Stimulated activated CD4-positive, alpha-beta T cell treated with anti-CD3 and anti-CD28 coated beads, Interleukin-1b, Interleukin-23, amount 100 ng/mL, for 48 hours (primary cell): ENCODE measurements around the gene TOGARAM1.

ENCODE experiments used
- DNase-seq: peaks from one replicate; pipeline ENCODE4 v3.0.0-alpha.2; 2020

TOGARAM1 gene

DNA sequence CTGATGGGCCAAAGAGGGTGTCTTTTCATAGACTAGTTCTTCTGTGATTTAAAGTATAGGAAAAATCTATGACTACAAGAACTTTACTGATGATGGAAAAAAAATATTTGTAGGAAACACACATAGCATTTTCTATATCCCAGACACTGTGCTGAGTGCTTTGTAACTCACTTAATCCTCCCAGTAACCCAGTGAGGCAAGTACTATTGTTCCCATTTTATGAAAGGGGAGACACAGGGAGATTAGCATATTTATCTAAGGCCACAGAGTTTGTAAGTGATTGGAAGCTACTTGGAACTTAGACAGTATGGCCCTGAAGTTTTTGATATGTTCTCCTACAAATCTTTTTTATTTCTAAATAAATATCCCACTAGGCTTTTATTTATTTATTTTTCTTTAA, 141.8 kb downstream of the TOGARAM1 start:
- DNase-seq, result no peak

DNA sequence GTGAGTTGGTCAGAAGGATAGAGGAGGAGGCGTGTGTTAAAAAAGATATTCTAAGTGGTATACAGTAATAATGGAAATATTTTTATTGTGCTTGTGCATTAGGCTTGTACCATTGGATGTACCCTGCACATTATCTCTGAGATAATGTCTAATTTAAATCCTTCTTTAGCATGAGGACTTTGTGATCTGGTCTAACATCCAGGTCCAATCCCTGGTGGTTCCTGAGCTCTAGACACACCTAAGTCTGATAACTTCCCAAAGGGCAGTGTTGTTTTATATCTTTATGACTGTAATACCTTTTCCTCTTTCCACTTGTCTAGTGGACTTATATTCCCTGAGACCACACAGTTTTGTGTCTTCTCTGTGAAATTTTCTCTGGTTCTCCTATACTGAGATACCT, 142.6 kb downstream of the TOGARAM1 start:
- DNase-seq, result no peak

DNA sequence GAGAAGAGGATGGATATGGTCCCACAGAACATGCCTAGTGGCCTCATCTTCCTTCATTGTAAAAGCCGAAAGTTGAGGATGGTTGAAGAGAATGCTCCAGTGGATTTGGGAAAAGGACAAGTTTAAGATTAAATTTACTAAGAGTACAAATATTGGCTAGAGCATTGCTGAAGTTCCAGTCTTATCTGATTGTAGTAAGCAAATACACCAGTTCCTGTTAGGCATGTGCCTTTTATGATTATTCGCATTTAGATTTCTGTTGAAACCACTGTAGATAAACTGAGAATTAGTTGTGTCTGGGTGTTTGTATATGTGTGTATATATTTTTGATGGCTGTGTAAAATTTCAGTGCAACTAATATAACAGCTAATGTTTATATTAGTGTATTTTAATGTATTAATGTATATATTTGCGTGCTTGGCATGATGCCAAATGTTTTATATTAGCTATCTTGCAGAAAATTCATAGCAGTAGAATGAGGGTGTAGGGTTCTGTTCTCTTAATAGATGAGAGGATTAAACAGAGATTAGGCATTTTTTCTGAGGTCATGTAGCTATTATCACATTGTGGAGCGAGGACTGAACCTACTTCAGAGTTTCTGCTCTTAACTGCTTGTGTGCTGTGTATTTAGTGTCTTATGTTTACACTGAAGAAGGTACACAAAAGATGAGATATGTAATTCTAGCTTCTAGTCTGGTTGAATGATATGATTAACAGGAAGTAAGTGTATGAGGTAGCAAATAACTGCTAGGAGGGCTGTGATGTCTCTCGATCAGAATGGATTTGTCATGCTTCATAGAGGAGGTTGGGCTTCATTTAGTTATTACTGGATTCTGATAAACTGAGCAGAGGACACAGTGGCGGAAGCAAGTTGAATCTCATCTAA, 151.1 kb downstream of the TOGARAM1 start:
- DNase-seq, result no peak

DNA sequence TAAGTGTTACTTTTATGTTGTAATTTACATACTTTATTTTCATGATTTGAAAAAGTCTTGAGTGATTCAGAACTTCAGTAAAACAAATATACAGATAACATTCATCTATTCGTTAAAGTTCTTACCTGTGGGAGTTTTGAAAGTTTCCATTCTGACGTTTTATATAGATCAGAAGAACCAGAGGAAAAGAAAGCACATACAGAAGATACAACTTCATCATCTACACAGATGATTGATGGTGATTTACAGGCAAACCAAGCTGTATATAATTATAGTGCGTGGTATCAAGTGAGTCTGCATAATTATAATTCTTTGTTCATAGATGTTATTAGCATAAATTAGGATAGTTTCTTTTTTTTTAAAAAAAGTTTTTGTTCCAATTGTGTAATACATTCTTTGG, 152.3 kb downstream of the TOGARAM1 start:
- no peak for DNase-seq

DNA sequence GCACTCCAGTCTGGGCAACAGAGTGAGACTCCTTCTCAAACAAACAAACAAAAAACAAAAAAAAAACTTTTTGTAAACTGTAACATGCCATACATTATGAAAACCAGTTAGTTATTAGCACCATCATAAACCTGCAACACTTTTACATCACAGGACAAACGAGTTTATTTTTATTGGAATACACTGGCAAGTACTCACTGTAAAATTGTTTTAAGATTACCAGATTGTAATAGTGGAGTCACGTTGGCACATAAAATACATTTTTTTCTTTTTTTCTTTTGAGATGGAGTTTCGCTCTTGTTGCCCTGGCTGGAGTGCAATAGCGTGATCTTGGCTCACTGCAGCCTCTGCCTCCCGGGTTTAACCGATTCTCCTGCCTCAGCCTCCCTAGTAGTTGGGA, 156.6 kb downstream of the TOGARAM1 start:
- no peak for DNase-seq

DNA sequence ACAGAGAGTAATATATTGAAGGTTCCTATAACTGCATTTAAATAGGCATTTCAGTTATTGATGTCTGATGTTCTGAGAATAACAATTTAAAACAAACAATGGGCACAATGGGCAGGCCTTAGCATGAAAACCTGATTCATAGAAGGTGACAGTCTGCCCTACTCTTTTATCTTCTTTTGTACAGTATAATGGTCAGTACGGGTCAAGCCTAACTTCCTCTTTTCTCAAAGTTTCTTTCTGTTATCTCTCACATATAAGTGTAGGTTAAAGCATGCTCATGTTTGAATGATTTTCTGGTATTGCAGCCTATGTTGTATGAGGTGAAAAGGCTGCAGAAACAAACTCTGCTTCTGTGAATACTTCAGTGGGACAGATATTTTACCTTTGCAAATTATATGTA, 158.1 kb downstream of the TOGARAM1 start:
- no peak for DNase-seq

DNA sequence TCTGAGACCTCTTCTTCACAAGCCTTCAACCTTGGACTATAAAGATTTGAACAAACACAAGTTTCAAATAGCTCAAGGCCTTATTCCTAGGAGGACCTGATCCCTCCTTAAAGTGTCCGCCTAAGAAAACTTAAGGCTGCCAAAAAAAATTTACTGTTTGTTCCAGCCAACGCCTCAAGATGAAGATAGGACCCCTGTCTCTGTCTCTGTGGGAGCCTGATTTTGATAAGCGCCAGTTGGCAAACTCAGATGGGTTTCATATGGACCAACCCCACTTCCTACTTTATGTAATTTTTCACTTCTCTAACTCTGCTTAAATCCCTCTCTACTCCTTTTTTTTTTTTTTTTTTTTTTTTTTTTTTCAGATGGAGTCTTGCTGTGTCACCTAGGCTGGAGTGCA, 161.3 kb downstream of the TOGARAM1 start:
- DNase-seq, result no peak
